GM12872 (cell line): Measurements from ENCODE around the gene LIPA.
A peak's percentile ranks its signal among the peaks of the same experiment; 100 is the strongest.

Experiments used
- TF ChIP-seq, protein P1 (sequence below): IDR thresholded peaks from 3 replicates; pipeline ENCODE4 v1.5.1; 2011; ENCODE audit warnings: low read depth, mild to moderate bottlenecking, low read length, moderate library complexity; ENCODE audit not compliant: insufficient read depth

The LIPA gene

DNA sequence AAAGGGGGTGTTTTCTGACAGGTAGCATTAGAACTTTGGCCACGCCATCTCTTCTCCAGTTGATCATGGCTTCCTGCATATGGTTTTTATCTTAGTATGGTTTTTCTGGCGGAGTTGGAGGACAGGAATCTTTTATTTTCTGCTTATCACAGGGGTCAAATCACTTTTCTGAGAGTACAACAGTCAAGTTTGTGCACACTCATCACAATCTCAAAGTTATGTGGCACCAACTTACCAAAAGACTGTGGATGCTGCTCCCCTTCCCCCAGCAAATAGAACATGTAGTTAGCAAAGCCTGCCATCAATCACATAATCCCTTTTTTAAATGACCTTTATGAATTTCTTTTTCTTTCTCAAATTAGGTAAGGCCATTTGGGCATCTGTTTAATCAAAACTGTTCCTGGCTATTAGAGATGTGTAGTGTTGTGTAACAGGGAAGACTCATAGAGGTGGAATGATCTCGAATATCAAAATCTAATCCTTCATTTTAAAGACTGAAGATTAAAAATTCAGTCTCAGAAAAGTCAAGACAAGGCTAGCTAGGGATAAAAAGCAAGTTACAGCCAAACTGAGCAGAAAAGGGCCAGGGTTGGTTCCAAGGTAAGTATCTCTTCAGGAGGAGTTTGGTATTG is 40.7 kb downstream of the LIPA start:
- TF ChIP-seq, protein P1, sequence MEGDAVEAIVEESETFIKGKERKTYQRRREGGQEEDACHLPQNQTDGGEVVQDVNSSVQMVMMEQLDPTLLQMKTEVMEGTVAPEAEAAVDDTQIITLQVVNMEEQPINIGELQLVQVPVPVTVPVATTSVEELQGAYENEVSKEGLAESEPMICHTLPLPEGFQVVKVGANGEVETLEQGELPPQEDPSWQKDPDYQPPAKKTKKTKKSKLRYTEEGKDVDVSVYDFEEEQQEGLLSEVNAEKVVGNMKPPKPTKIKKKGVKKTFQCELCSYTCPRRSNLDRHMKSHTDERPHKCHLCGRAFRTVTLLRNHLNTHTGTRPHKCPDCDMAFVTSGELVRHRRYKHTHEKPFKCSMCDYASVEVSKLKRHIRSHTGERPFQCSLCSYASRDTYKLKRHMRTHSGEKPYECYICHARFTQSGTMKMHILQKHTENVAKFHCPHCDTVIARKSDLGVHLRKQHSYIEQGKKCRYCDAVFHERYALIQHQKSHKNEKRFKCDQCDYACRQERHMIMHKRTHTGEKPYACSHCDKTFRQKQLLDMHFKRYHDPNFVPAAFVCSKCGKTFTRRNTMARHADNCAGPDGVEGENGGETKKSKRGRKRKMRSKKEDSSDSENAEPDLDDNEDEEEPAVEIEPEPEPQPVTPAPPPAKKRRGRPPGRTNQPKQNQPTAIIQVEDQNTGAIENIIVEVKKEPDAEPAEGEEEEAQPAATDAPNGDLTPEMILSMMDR, result no peak

DNA sequence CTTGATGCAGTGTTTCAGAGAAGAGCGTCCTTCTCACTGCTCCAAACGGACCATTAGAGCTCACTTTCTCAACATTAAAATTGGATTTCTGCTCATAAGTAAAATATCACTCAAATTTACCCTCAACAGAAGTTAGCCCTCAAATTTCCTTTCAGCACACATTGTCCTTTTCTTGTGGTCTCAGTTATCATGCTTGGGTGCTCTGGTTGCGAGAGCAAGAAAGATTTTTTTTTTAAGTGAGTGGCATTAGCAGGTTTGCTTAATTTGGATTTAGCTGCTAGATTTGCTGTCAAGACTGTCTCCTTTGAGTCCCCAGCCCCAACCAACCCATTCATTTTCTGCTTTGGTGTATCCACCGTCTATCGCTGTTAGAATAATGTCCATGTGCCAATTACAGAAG is 41.9 kb downstream of the LIPA start:
- TF ChIP-seq, protein P1, result no peak

DNA sequence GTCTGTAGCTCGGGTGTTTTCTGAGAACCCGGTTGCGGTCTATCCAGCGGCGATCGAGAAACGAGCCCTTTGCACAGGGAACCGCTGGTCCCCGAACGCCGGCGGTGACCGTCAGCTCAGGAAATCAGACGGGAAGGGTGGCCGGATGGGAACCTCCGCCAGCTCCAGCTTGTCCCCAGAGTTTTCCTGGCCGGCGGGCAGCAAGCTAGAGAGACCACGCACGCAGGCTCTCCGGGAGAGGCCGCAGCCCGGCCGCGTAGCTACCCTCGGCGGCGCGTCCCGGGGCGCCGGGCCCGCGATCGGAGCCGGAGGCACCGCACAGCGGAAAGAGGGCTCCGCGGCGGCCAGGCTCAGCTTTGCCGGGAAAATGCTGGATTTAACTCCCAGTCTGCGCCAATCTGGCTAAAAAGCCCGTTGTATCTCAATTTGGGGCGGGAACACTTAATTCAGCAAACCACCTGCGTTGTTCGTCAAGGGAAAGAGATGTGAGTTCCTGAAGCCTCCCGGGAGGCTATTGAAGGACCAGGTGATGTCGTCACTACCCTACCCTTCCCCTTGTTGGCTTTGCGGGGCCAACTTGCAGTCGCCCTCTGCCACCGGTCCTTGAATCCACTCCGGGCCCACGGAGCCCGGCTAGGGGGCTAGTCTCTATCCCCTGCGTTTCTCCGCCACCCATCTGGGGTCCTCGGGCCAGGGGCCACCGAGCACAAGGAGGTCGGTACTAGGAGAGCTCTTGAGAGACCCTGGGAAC is 43.6 kb downstream of the LIPA start:
- TF ChIP-seq, protein P1, result no peak

DNA sequence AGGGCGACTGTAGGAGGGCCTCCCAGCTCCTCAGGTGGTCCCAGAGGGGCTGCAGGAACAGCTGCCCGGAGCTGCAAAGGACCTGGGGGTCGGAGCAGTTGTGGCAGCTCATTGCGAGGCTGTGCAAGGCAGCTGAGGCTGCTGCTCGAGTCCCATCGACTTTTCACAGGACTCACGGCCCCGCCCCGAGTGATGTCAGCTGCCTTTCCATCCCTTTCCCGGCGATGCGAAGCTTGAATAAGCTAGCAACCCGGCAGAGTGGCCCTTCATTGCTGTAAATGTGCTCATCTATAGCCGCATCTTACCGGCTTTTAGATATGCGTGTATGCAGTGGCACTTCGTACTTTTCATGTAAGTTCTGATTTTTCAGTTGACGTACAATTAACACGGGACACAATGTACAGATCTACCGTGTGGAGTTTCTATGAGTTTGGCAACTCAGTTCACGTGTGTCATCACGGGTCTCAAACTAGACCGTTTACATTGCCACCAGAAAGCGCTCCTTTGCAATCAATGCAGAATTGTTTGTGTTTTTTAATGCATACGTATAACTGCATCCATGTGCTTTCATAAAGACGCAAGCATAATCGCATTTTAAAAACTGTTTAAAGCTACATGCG is 44.3 kb downstream of the LIPA start, which contains the start of gene CH25H:
CH25H (minus strand) TSS at position 137 of the 620 bp plus-strand sequence; CDS start at position 112, 25 bp downstream.
- TF ChIP-seq, protein P1, result no peak

DNA sequence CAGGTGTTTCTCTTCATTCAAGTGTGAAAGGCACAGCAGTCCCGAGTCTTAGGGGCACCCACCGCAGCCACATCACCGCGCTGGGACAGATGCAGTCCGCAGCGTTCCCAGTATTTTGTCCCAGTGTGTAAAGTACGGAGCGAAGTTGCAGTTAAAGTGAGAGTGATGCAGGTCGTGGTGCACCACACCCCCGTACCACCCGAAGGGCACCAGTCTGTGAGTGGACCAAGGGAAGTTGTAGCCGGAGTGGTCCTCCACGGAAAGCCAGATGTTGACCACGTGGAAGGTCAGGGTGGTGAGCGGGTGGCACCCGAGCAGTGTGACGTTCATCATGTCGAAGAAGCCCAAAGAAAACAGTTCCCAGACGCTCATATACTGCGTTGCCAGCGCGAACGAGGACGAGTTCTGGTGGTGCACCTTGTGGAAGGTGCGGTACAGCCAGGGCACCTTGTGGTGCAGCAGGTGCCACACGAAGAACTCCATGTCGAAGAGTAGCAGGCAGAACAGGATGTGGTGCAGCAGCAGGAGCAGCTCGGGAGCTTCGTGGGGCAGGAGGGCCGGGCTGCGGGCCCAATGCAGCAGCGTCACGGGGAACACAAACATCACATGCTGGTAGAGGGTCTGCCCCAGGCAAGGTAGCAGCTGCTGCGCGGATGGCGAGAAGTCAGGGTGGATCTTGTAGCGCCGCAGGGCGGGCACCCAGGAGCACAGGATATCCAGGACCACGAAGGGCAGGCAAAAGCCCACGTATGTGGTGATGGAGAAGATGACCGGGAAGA is 45.0 kb downstream of the LIPA start:
- TF ChIP-seq, protein P1, result 0 out of 3 replicates have a peak, but pooled peaks have one; percentile 11

DNA sequence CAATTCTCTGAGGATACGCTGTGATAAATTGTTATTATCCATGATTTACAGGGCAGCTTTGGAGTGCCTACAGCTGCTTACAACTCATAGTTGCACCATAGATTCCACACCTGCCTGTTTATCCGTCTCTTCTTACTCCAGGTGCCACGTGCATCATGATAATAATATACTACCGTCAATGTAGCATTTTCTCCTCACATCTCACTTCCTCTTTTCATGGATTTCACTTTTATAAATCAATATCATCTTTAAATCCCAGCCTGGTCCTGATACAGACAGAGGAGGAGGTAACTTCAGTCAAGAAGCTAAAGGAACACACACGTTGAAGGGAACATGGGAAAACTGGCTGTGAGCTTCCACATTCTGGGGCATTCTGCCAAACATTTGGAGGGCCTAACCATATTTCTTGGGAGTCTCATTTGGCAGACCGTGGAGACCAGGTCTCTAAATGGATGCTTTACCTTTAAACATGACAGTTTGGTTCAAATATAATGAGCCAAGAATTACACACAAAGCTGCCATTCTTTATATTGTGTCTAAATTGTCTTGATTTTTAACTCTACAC is 46.9 kb downstream of the LIPA start:
- TF ChIP-seq, protein P1, result no peak

DNA sequence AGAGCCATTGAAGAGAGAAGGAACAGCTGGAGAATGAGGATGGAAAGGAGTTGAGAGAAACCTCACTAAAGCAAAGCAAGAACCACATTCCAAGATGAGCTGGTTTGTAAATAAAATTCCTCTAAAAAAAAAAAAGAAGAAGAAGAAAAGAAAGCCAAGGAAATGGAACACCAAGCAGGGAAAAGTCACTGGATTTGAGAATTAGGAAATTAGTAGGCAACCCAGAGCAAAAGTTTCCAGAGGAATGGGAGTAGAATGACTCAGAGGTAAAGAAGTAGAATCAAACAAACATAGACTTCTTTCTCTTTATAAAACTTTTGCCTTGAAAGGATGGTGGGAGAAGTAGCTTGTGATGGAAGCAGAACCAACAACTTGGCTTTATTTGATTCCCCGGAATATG is 48.3 kb downstream of the LIPA start:
- TF ChIP-seq, protein P1, result no peak
